Lung microvascular endothelial cell (primary cell): ENCODE results near the gene RNASEH2A. TPM values are rescaled to one million over a fixed set of nuclear protein-coding genes. Genes with fewer than 3 reads are reported as not detected.
"Not testable (repeated sequence)": the region's sequence is repeated elsewhere in the genome, so short reads cannot be mapped to it uniquely, and the experiment has no call there.

Experiments used
- DNase-seq, 2 donors: peaks; one replicate each; pipeline versions ENCODE4 v3.0.0 to v3.0.0-alpha.2; 2010; ENCODE audit warnings: low read depth in 2 of 2
- total RNA-seq: library from RNA; depleted of rRNA; stranded (reverse); fragments of >200 nt; gene quantifications from 2 replicates; pipeline ENCODE4 v1.2.1, GENCODE V29; 2014

RNASEH2A gene
- total RNA-seq, 1 donor from 2014 or later: 7.1 TPM

- DNase-seq: peak; percentile 95 to 97
Observed at GRCh38 chr19:12793290-12794195, 12.8 kb upstream of the RNASEH2A start.

- peak; percentile 24 to 53 for DNase-seq
Observed at GRCh38 chr19:12794196-12794941, 12.0 kb upstream of the RNASEH2A start.

- no peak for DNase-seq
Observed at GRCh38 chr19:12794971-12795381, 11.4 kb upstream of the RNASEH2A start.

GRCh38 chr19:12796146-12797071 lies 10.0 kb upstream of the RNASEH2A start:
- DNase-seq: peak; percentile 81 to 83

- DNase-seq: no peak
Observed at GRCh38 chr19:12797141-12797587, 9.2 kb upstream of the RNASEH2A start.

- not testable (repeated sequence) for DNase-seq
Observed at GRCh38 chr19:12797607-12798006, 8.8 kb upstream of the RNASEH2A start.

GRCh38 chr19:12799742-12800465 lies 6.5 kb upstream of the RNASEH2A start:
- no peak for DNase-seq

- DNase-seq: no peak
Observed at GRCh38 chr19:12800466-12800770, 6.0 kb upstream of the RNASEH2A start.

- DNase-seq: no peak
Observed at GRCh38 chr19:12800923-12801465, 5.4 kb upstream of the RNASEH2A start.

- DNase-seq: peak; percentile 64 to 86
Observed at GRCh38 chr19:12801466-12802266, 4.7 kb upstream of the RNASEH2A start, which contains the start of the genes PRDX2 and THSD8. Gene PRDX2, minus strand, starts transcription at chr19:12801800. Its CDS starts 539 bp downstream, at chr19:12801261. Gene THSD8, plus strand, starts transcription at chr19:12802069. Its CDS starts 3 bp downstream, at chr19:12802072.

- no peak for DNase-seq
Observed at GRCh38 chr19:12802267-12803106, 3.9 kb upstream of the RNASEH2A start.

GRCh38 chr19:12804051-12804450 lies 2.3 kb upstream of the RNASEH2A start:
- no peak for DNase-seq

GRCh38 chr19:12815088-12815487 lies 8.7 kb downstream of the RNASEH2A start:
- no peak for DNase-seq

GRCh38 chr19:12817188-12817587 lies 10.8 kb downstream of the RNASEH2A start:
- not testable (repeated sequence) for DNase-seq

GRCh38 chr19:12817810-12818209 lies 11.4 kb downstream of the RNASEH2A start:
- DNase-seq: not testable (repeated sequence)

- DNase-seq: no peak
Observed at GRCh38 chr19:12821761-12822160, 15.4 kb downstream of the RNASEH2A start.

- peak in 1 of 2 donors; percentile 33 for DNase-seq
Observed at GRCh38 chr19:12825254-12826131, 19.1 kb downstream of the RNASEH2A start.
